HG02588 (cell line): ENCODE measurements around the gene LLGL1.

ENCODE experiments used
- ATAC-seq: cut with Tn5 transposase; IDR thresholded peaks from one replicate; pipeline ENCODE4 v1.9.1; 2021; ENCODE audit warnings: mild to moderate bottlenecking, moderate library complexity; ENCODE audit not compliant: unreplicated experiment

Gene LLGL1

DNA sequence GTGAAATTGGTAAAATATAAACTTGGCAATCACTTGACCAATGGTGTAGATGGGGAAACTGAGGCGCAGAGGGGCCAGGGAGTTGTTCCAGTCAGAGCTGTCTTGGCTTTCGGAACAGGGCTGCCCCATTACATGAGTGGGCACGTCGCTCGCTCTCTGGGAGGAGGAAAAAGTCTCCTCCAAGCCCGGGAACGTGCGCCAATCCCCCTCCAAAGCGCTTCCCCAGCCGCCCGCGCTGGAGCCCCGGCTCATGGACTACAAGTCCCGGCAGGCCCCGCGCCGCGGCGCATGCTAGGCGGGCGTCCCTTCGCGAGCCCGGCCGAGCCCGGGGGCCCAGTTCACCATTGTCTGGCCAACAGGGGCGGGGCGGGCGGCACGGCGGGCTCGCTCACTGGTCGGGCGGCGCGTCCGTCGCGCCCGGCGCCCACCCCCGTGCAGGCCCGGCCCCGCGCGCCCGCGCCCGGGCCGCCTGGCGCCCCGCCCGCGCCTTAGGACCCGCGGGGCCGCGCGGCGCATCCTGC lies at the start of gene LLGL1:
Gene LLGL1 (plus strand): TSS at position 515 of the 521 bp plus-strand sequence. CDS start 48 bp downstream, outside the sequence.
- peak; percentile 85 for ATAC-seq

DNA sequence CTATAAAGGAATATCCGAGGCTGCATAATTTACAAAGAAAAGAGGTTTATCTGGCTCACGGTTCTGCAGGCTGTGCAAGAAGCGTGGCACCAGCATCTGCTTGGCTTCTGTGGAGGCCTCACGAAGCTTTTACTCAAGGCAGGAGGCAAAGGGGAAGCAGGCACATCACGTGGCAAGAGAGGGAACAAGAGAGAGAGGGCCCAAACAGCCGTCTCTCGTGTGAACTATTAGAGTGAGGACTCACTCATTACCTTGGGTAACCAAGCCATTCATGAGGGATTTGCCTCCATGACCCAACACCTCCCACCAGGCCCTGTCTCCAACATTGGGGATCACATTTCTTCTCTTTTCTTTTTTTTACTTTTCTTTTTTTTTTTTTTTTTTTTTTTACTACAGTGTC lies 49.3 kb upstream of the LLGL1 start:
- no peak for ATAC-seq

DNA sequence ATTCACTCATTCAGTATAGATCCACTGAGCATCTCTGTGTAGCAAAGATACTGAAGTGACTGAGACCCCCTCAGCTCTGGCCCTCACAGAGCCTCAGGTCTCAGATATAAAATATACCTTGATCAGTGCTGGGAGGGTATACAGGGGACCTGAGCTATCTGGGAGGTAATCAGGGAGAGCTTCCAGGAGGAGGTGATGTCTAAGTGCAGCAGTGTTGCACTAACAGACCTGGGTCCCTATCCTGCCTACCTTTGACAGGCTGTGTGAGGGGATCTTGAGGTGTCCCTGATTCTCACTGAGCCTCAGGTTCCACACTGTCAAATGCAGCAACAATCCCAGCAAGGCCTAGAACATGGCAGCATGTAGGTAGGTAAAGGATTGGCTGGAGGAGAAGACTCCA lies 48.3 kb upstream of the LLGL1 start:
- ATAC-seq, result no peak

DNA sequence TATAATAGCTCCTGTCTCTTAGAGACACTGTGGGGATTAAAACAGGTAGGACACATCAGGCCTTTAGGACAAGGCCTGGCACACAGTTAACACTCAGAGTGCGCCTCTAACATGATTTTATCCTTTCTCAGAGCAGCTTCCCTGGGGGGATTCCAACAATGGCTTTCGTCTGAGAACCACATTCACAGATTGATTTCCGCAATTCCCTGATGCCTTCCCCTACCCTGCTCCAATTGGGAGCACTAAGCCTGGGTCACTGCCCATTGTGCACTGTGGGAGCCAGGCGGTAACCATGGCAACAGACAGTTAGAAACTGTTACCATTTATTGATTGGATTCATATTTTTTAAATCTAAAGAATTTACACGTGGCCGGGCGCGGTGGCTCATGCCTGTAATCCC lies 47.7 kb upstream of the LLGL1 start:
- ATAC-seq, result no peak

DNA sequence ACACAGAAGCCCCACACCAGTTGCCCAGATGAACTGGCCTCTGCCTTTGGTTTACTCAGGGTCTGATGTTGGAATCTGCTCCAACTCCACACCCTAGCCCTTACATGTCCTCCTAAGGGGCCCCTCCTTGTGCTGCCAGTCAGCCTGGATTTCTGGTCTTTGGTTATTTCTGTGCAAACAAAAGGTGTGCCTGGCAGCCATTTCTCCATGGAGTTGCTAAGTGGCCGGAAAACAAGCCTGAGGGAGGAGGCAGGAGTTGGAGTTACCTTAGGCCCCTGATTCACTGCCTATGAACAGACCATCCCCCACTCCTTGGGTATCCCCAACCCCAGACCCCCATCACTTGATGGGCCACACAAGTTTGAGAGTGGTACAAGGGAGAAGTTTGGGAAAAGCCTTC lies 46.2 kb upstream of the LLGL1 start:
- ATAC-seq, result no peak

DNA sequence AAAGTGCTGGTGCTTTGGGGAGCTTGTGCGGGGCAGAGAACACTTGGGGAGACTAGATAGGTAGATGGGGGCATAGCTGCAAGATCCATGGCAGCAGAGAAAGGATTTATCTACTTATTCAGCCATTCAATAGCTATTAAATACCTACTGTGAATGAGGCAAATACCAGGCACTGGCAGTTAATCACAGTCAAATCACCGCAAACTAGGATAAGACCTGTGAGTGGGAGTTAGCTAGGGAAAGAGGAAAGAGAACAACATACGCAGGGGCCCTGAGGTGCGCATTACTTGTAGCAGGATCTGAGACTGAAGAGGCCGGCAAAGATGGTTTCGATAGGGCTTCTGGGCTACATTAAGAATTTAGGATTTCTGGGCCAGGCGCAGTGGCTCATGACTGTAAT lies 45.6 kb upstream of the LLGL1 start:
- ATAC-seq, result no peak

DNA sequence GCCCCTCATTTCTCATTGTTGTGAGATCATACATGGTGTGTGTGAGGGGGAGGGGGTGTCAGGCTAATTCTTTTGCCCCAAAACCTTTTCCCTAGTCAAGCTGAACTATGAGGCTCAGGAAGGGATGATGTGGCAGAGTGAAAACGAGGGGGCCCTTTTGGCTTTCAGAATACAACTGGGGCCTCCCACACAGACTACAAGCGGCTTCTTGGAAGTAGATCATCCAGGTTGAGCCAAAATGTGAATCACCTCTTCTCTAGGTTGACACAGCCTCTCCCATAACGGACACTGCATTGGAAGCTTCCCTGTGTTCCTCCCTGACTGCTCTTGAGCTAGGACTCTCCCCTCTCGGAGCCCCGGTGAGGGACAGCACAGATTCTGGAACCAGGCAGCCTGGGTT lies 44.1 kb upstream of the LLGL1 start:
- no peak for ATAC-seq

DNA sequence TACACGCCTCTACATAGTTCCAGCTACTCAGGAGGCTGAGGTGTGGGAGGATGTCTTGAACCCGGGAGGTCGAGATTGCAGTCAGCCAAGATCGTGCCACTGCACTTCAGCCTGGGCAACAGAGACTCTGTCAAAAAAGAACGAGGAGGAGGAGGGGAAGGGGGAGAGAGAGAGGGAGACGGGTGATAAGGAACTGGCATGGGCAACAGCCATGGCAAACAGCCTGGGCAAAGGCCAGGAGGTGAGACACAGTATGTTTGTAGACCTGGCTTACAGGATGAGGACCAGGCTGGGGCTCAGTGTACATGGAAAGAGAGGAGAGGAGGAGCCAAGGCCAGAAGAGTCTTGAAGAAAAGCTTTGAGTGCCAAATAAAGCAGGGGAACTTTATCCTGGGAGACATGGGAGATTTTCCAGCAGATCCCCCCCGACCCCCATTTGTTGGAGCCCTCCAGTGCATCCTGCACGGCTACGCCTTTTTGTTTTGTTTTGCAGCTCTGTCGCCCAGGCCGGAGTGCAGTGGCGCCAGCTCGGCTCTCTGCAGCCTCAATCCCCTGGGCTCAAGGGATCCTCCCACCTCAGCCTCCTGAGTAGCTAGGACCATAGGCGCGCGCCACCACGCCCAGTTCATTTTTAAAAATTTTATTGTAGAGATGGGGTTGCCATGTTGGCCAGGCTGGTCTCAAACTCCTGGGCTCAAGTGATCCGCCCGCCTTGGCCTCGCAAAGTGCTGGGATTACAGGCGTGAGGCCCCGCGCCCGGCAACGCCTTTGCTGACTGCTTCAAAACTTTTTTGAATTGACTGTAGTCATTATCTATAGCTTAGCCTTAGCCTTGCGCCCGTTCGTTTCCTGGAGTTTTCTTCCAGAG lies 43.1 kb upstream of the LLGL1 start:
- no peak for ATAC-seq

DNA sequence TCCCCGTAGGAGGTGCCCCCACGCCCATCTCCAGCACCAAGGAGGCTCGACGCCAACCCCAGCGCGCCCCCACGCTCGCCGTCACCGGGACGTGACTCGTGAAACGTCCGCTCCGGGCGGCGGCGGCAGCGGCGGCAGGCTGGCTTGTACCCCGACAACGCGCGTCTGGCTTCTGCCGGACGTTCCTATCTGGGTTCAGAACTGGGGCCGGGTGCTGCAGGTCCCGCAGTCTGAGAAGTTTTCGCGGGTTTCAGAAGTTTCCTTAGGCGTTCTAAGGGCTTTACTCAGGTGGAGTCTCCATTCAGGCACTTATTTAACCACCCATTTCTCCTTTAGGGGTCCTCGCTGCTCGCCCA lies 42.5 kb upstream of the LLGL1 start:
- ATAC-seq, result peak; percentile 38

DNA sequence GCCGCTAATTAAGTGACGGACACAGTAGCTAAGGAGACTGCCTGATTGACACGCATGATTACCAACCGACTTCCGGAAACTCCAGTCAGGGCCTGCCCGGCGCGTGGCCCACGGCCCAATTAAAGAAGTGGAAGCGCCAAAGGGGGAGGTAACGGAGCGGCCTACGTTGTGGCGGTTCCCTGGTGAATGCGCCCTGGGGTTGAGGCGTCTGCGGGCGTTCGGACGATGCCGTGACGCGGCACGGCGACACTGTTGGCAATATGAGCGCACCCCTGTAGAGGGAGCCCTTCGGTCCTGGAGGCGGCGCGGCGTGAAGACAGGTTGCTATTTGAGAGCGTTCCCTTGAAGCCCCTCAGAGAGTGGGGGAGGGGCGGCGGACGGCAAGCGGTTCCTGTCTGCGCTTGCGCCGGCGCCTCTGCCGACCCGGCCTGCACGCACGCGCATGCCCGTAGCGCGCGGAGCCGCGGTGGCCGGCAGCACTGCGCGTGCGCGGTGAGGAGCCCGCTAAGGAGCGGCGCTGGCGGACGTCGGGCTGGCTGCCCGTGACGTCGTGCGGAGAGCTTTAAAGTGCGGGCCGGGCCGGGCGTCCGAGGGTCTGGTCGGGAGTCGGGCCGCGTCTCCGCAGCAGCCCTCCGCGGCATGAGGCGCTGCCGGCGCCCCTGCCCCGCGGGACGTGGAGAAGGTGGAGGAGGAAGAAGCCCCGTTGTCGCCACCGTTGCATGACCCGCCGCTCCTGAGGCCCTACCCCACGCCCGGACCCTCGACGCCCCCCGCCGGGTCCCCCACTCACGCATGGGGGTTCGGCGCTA lies 41.9 kb upstream of the LLGL1 start, which contains the start of gene ALKBH5:
Gene ALKBH5 (plus strand): TSS at position 495 of the 809 bp plus-strand sequence. CDS start 416 bp downstream, outside the sequence.
- ATAC-seq, result peak; percentile 74

DNA sequence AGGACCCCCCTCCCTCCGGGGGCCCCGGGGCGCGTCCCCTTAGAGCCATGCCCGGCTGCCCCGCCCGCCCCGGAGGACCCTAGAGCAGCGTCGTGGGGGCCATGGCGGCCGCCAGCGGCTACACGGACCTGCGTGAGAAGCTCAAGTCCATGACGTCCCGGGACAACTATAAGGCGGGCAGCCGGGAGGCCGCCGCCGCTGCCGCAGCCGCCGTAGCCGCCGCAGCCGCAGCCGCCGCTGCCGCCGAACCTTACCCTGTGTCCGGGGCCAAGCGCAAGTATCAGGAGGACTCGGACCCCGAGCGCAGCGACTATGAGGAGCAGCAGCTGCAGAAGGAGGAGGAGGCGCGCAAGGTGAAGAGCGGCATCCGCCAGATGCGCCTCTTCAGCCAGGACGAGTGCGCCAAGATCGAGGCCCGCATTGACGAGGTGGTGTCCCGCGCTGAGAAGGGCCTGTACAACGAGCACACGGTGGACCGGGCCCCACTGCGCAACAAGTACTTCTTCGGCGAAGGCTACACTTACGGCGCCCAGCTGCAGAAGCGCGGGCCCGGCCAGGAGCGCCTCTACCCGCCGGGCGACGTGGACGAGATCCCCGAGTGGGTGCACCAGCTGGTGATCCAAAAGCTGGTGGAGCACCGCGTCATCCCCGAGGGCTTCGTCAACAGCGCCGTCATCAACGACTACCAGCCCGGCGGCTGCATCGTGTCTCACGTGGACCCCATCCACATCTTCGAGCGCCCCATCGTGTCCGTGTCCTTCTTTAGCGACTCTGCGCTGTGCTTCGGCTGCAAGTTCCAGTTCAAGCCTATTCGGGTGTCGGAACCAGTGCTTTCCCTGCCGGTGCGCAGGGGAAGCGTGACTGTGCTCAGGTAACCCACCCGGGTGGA lies 41.0 kb upstream of the LLGL1 start:
- ATAC-seq, result peak; percentile 14

DNA sequence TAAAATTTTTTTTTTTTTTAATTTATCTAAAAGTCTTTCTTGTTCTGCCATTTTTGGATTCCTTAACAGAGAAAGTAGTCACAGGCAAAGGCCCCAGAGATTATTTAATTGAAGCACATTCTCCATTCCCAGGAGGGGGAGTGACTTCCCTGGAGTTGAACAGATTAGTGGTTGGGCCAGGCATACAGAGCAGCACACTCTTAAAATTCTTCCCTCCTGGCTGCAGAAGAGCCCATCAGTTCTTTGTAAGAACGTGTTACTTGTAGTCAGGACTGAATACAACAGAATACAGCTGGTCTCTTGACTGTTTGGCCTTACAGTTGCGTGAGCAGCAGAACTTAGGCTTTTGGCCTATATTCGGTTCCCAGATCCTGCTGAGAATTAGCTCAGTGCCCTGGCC lies 40.0 kb upstream of the LLGL1 start:
- no peak for ATAC-seq

DNA sequence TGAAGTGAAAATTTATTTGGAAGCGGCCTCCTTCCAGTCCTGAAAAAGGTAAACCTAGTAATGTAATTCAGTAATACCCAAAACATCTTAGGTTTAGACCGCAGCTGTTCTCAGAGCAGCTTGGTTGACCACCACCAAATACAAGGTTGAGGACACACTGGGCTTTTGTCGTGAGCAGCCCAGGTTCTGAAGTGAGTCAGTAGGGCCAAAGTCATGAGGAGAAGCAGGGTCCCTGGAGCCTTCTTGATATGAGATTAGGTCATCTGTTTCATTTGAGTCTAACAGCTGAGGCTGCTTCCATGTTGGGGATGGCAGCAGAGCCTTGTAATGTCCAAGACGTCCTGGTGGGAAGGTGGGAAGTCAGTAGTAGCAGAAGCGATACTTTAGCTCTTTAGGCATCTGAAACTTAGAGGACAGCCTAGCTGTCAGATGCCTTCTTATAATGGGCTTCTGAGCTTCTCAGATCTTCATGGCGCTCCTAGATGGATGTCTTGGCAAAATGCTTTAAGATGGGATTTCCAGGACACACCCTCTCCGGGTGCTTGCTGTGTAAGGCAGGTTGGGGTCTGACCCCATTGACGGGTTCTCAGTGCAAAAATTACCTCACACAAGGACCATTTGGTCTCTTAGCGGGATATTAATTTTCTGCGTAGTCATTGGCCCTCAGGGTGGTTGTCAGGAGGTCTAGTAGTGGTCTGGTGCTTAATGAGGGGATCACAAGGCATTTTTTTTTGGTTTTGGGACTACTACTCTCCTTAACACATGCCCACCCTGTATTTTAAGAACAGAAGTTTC lies 39.4 kb upstream of the LLGL1 start:
- no peak for ATAC-seq

DNA sequence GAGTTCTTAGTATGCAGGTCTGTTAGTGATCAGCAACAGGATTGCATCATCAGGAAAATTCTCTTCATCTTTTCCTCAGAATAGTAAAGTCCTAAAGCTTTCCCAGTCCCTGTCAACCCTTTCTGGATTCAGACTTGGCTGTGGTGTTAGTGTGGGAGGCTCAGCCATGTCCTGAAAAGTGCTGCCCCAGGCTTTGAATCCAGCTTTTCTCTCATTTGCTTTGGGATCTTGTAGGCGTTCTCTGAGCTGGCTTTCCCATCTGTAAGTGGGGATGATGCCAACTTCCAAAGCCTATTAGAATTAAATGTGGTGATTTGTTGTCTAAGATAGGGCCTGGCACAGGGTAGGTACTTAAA lies 38.8 kb upstream of the LLGL1 start:
- ATAC-seq, result no peak

DNA sequence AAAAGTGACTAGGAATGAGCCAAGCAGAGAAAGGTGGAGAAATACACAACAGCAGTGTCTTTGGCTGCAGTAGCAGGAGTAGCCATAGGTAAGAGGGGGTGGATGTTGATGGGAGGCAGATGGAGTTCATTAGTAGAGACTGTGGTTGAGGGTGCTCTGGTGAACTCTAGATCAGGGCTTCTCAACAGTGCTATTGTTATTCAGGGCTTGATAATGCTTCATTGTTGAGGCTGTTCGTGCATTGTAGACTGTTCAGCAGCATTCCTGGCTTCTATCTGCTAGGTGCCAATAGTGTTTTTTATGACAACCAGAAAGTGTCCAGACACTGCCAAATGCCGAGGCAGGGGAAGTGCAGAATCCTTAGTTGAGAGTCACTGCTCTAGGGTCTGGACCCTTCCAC lies 38.2 kb upstream of the LLGL1 start:
- no peak for ATAC-seq

DNA sequence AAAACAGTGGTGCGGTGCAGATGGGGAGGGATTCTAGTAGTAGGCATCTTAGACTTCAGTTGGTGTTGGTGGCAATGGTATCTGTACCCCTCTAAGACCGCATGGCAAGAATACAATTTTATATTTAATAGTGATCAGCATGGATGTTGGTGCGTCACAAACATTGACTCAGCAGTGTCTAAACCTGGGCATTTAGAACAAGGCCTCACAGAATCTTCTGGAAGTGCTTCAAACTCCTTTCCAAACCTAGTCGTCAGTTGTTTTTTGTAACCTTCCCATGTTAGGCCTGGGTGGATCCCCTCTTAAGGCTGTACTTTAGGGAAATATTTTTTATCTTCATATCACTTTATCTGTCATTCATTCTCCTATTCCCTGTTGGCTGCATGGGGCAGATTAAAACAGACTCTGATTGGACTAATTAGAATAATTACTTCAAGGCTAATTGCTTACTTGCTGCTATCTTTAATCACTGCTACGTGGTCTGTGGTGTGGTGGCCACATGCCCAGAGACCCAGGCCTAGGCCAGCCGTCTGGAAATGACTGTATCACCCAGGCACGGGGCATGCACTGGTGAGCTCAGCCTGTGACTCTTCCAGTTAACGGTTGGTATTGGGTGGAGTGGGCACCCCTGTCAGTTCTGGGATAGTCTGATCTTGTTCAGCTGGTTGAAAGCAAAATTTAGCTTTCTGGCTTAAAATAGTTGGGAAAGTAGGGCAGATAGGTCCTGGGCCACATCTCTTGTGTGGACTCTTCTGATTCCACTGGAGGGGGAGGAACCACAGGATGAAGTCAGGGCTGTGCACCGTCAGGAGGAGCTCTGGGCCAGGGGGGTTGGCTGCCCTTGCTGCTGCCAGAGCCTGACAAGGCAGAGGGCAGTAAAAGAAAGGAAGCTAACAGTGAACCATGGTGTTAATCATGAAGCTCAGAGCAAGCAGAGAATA lies 37.3 kb upstream of the LLGL1 start:
- ATAC-seq, result no peak

DNA sequence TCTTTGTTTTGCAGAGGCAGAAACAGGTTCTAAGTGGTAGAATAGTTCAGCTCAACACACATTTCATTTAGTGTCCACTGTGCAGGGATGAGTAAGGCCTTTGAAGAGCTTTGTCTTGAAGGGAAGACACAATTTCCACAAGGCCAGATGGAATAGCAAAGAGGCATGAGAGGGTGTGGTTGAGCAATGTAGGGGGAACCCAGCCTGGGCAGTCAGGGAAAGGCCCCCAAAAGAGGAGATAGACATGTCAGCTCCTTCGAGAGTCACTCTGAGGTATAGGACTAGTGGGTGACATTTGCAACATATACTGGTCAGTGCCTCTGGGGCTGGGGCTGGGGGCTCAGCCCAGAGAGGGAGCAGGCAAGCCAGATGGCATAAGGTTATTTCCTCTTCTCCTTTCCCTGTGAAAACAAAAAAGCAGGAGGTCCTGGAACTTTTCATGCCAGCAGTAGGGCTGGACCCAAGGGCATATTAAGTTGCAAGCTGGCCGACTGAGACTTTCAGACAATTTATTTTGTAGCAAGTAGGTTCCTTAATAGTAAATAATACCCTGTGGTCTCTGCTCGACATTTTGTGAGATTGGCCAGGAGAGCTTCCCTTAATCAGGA lies 34.7 kb upstream of the LLGL1 start:
- ATAC-seq, result no peak

DNA sequence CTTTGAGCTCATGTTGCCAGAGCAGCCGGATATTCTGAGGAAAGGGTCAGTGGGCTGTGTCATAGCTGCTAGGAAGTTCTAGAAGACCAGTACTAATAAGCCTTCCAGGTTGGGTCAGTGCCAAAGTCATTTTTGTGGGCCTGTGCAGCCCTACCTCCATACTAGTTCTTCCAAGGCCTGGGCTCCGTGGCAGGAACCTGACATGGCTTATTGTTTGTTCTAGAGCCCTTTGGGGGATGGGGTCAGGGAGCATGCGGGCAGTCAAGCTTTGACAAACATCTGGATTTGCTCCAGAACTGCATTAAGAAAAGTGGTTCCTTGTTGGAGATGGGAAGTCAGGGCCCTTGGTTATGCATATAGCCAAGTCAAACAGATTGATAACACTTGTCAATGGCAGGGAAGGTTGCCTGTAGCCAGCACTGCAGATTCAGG lies 34.2 kb upstream of the LLGL1 start:
- no peak for ATAC-seq

DNA sequence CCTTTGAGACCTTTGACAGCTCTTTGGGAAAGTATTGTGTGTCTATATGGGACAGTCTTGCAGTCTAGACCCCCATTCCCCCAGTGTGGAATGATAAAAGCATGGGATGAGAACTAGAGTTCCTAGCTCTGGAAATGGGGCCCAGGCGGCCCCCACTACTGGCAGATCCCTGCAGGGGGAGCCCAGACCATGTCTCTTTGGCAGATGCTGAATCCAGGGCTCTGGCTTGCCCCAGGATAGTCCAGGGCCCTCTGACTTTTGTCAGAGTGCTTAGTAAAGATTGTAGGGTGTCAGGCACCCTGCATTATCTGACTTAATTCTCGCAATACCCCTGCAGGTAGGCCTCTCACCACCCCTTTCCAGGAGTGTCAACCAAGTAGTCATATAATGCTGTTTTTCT lies 33.5 kb upstream of the LLGL1 start:
- no peak for ATAC-seq
